SK-N-SH treated with all-trans-retinoic acid at 6 μM for 48 hours (cell line): Measurements from ENCODE around the gene RNF208.

ENCODE experiments used
- ATAC-seq: fragments of 200-7000 bp; cut with Tn5 transposase; 3 replicates; pipeline ENCODE4 v1.9.1; 2020; ENCODE audit warnings: mild to moderate bottlenecking, moderate library complexity
- ARNTL ChIP-seq: fragments of 450-650 bp; formaldehyde crosslinking; IDR thresholded peaks from 2 replicates; pipeline ENCODE4 v1.5.0; 2020; ENCODE audit warnings: low read depth, mild to moderate bottlenecking, moderate library complexity, borderline replicate concordance
- BACH2 ChIP-seq: fragments of 250-450 bp; sonication (Bioruptor Pico); IDR thresholded peaks from 2 replicates; pipeline ENCODE4 v1.9.0; 2021; ENCODE audit warnings: mild to moderate bottlenecking, borderline replicate concordance
- CREB5 ChIP-seq: fragments of 250-450 bp; sonication (Bioruptor Pico); IDR thresholded peaks from 2 replicates; pipeline ENCODE4 v1.5.1; 2020; ENCODE audit warnings: low read depth, mild to moderate bottlenecking, moderate library complexity
- CSDC2 ChIP-seq: fragments of 250-450 bp; sonication (Bioruptor Pico); IDR thresholded peaks from 2 replicates; pipeline ENCODE4 v1.5.0; 2020; ENCODE audit warnings: mild to moderate bottlenecking, moderate library complexity
- CSRNP3 ChIP-seq: fragments of 250-450 bp; sonication (Bioruptor Pico); IDR thresholded peaks from 2 replicates; pipeline ENCODE4 v1.5.1; 2021; ENCODE audit warnings: mild to moderate bottlenecking, moderate library complexity
- ESRRG ChIP-seq: fragments of 250-450 bp; sonication (Bioruptor Pico); IDR thresholded peaks from 2 replicates; pipeline ENCODE4 v1.6.1; 2021; ENCODE audit warnings: mild to moderate bottlenecking
- GLIS3 ChIP-seq: fragments of 250-450 bp; sonication (Bioruptor Pico); IDR thresholded peaks from 2 replicates; pipeline ENCODE4 v1.5.0; 2020; ENCODE audit warnings: mild to moderate bottlenecking, moderate library complexity
- ISL1 ChIP-seq: fragments of 250-450 bp; sonication (Bioruptor Pico); IDR thresholded peaks from 2 replicates; pipeline ENCODE4 v2.1.2; 2022; ENCODE audit warnings: mild to moderate bottlenecking, moderate library complexity
- OSR1 ChIP-seq: fragments of 250-450 bp; sonication (Bioruptor Pico); IDR thresholded peaks from 2 replicates; pipeline ENCODE4 v1.8.0; 2022; ENCODE audit warnings: moderate library complexity, mild to moderate bottlenecking, inconsistent platforms
- PATZ1 ChIP-seq: fragments of 250-450 bp; sonication (Bioruptor Pico); IDR thresholded peaks from 2 replicates; pipeline ENCODE4 v1.8.0; 2020; ENCODE audit warnings: mild to moderate bottlenecking, moderate library complexity, borderline replicate concordance
- PPARA ChIP-seq: fragments of 250-450 bp; sonication (Bioruptor Pico); IDR thresholded peaks from 2 replicates; pipeline ENCODE4 v1.5.0; 2020; ENCODE audit warnings: mild to moderate bottlenecking, borderline replicate concordance
- TOX ChIP-seq: fragments of 250-450 bp; sonication (Bioruptor Pico); IDR thresholded peaks from 2 replicates; pipeline ENCODE4 v1.8.0; 2021; ENCODE audit warnings: mild to moderate bottlenecking, moderate library complexity, borderline replicate concordance
- TSHZ2 ChIP-seq: fragments of 250-450 bp; sonication (Bioruptor Pico); IDR thresholded peaks from 2 replicates; pipeline ENCODE4 v1.5.0; 2020; ENCODE audit warnings: mild to moderate bottlenecking, moderate library complexity
- ZC3H10 ChIP-seq: fragments of 250-450 bp; sonication (Bioruptor Pico); IDR thresholded peaks from 2 replicates; pipeline ENCODE4 v1.5.1; 2021; ENCODE audit warnings: mild to moderate bottlenecking, moderate library complexity
- ZFP3 ChIP-seq: fragments of 250-450 bp; sonication (Bioruptor Pico); IDR thresholded peaks from 2 replicates; pipeline ENCODE4 v1.5.0; 2020; ENCODE audit warnings: mild to moderate bottlenecking, moderate library complexity
- ZFP30 ChIP-seq: fragments of 450-650 bp; formaldehyde crosslinking; IDR thresholded peaks from 2 replicates; pipeline ENCODE4 v1.5.0; 2022; ENCODE audit warnings: mild to moderate bottlenecking, moderate library complexity
- ZNF565 ChIP-seq: fragments of 450-650 bp; formaldehyde crosslinking; conservative IDR thresholded peaks from 2 replicates; pipeline ENCODE4 v1.5.0; 2020; ENCODE audit warnings: low read depth, mild to moderate bottlenecking, moderate library complexity
- ZNF70 ChIP-seq: fragments of 450-650 bp; formaldehyde crosslinking; IDR thresholded peaks from 2 replicates; pipeline ENCODE4 v1.5.0; 2020; ENCODE audit warnings: mild to moderate bottlenecking, moderate library complexity
- ZNF8 ChIP-seq: fragments of 450-650 bp; formaldehyde crosslinking; IDR thresholded peaks from 2 replicates; pipeline ENCODE4 v1.5.0; 2020; ENCODE audit warnings: mild to moderate bottlenecking, moderate library complexity

RNF208 gene

GRCh38 chr9:137226338-137227053 is 4.5 kb upstream of the RNF208 start:
- TF ChIP-seq ZFP3 (CRISPR knock-in tag) (peak; percentile 82; the same call in 1 of the 2 replicates), CSRNP3 (no peak)
- no peak for ATAC-seq

GRCh38 chr9:137225699-137226331 is 3.8 kb upstream of the RNF208 start:
- ATAC-seq = no peak
- TF ChIP-seq PPARA = no peak
- no peak for TF ChIP-seq ZC3H10
- TF ChIP-seq OSR1 (CRISPR knock-in tag) = no peak
- TF ChIP-seq ESRRG (CRISPR knock-in tag) = no peak

GRCh38 chr9:137224830-137225694 is 3.0 kb upstream of the RNF208 start, which contains the start of gene CYSRT1:
TSS of gene CYSRT1 (plus strand) at chr9:137225174. CDS start at chr9:137225622, 448 bp downstream.
- ATAC-seq = no peak

GRCh38 chr9:137223078-137223970 is 1.3 kb upstream of the RNF208 start:
- TF ChIP-seq PPARA = no peak
- 0 out of 2 replicates have a peak, but pooled peaks have one; percentile 19 for TF ChIP-seq GLIS3 (CRISPR knock-in tag)
- no peak for TF ChIP-seq TSHZ2 (CRISPR knock-in tag)
- no peak for TF ChIP-seq ZNF565 (CRISPR knock-in tag)
- no peak for TF ChIP-seq ISL1
- TF ChIP-seq ZNF8 (CRISPR knock-in tag) = no peak
- peak; percentile 78 for ATAC-seq

More at GRCh38 chr9:137224830-137225694, 3.0 kb upstream of the RNF208 start, which contains the start of gene CYSRT1:
- TF ChIP-seq TOX (CRISPR knock-in tag) (no peak), ZFP30 (CRISPR knock-in tag) (no peak), CSDC2 (CRISPR knock-in tag) (no peak), ARNTL (no peak), BACH2 (CRISPR knock-in tag) (no peak), ZC3H10 (no peak), ISL1 (no peak), PPARA (no peak), GLIS3 (CRISPR knock-in tag) (no peak)

- no peak for ATAC-seq
- TF ChIP-seq PATZ1 (CRISPR knock-in tag) (no peak), ARNTL (no peak), TSHZ2 (CRISPR knock-in tag) (no peak), ZNF565 (CRISPR knock-in tag) (no peak), ZNF70 (no peak), ISL1 (no peak), OSR1 (CRISPR knock-in tag) (no peak), CSDC2 (CRISPR knock-in tag) (no peak), TOX (CRISPR knock-in tag) (no peak), GLIS3 (CRISPR knock-in tag) (no peak), CREB5 (CRISPR knock-in tag) (no peak)
Measured at GRCh38 chr9:137221506-137222111, 431 bp downstream of the RNF208 start.
